Neuronal stem cell (in vitro differentiated cells): ENCODE results near the gene EPPIN.

ENCODE experiments used
- DNase-seq: peaks from one replicate; pipeline ENCODE4 v3.0.0-alpha.2; 2013; ENCODE audit warnings: low spot score
- H2AFZ ChIP-seq: one replicate; pipeline ENCODE4 v1.6.1; 2013; ENCODE audit warnings: mild to moderate bottlenecking, low read length, inconsistent platforms
- H2AK5ac ChIP-seq: 2 replicates; pipeline ENCODE4 v1.6.1; 2013; ENCODE audit warnings: low read depth, mild to moderate bottlenecking, inconsistent platforms, low read length, moderate library complexity, mixed read lengths
- H2BK120ac ChIP-seq: 2 replicates; pipeline ENCODE4 v1.6.1; 2013; ENCODE audit warnings: low read depth, mild to moderate bottlenecking, inconsistent platforms, low read length, moderate library complexity, mixed read lengths
- H2BK12ac ChIP-seq: one replicate; pipeline ENCODE4 v1.6.1; 2013; ENCODE audit warnings: low read length, inconsistent platforms
- H2BK15ac ChIP-seq: 2 replicates; pipeline ENCODE4 v1.6.1; 2013; ENCODE audit warnings: mild to moderate bottlenecking, low read length, inconsistent platforms, mixed read lengths
- H2BK5ac ChIP-seq: one replicate; pipeline ENCODE4 v1.6.1; 2013; ENCODE audit warnings: inconsistent platforms, mild to moderate bottlenecking, low read length, moderate library complexity
- H3K14ac ChIP-seq: one replicate; pipeline ENCODE4 v1.6.1; 2013; ENCODE audit warnings: low read length, inconsistent platforms
- H3K18ac ChIP-seq: 2 replicates; pipeline ENCODE4 v1.6.1; 2013; ENCODE audit warnings: low read length, inconsistent platforms
- H3K23ac ChIP-seq: 2 replicates; pipeline ENCODE4 v1.6.1; 2013; ENCODE audit warnings: low read depth, mild to moderate bottlenecking, mixed read lengths, low read length, inconsistent platforms; ENCODE audit not compliant: poor library complexity
- H3K27ac ChIP-seq: replicated peaks from 3 replicates; pipeline ENCODE4 v1.5.1; 2013; ENCODE audit warnings: low read length, inconsistent platforms
- H3K27me3 ChIP-seq, 3 experiments: 2 replicates each; pipeline ENCODE4 v1.6.1; 2013; ENCODE audit warnings: low read length in 3 of 3, mild to moderate bottlenecking in 2 of 3, inconsistent platforms in 1 of 3, low read depth in 1 of 3, mixed read lengths in 1 of 3, moderate library complexity in 1 of 3; ENCODE audit not compliant: control insufficient read depth in 3 of 3, insufficient read depth in 3 of 3
- H3K36me3 ChIP-seq, 2 donors: replicated peaks in 1 of 2; 2 replicates each; pipeline ENCODE4 v1.6.1; 2013; ENCODE audit warnings: low read length in 2 of 2; ENCODE audit not compliant: control insufficient read depth in 2 of 2, insufficient read depth in 2 of 2
- H3K4ac ChIP-seq: 2 replicates; pipeline ENCODE4 v1.6.1; 2013; ENCODE audit warnings: inconsistent platforms, mild to moderate bottlenecking, low read length, moderate library complexity
- H3K4me1 ChIP-seq, 2 donors: 1 replicate in 1 of 2; 2 replicates in 1 of 2; pipeline ENCODE4 v1.6.1; 2013; ENCODE audit warnings: low read length in 2 of 2, low read depth in 1 of 2; ENCODE audit not compliant: control insufficient read depth in 2 of 2, insufficient read depth in 1 of 2
- H3K4me2 ChIP-seq: one replicate; pipeline ENCODE4 v1.6.1; 2013; ENCODE audit warnings: mild to moderate bottlenecking, low read length, inconsistent platforms; ENCODE audit not compliant: insufficient read depth, poor library complexity, severe bottlenecking
- H3K4me3 ChIP-seq, 2 donors: 2 replicates each; pipeline ENCODE4 v1.5.1; 2013; ENCODE audit warnings: low read length in 2 of 2, mild to moderate bottlenecking in 2 of 2, inconsistent platforms in 1 of 2, moderate library complexity in 1 of 2
- H3K79me1 ChIP-seq: one replicate; pipeline ENCODE4 v1.6.1; 2013; ENCODE audit warnings: low read depth, mild to moderate bottlenecking, inconsistent platforms, low read length, moderate library complexity
- H3K9ac ChIP-seq: one replicate; pipeline ENCODE4 v1.6.1; 2013; ENCODE audit warnings: mild to moderate bottlenecking, low read depth, low read length, inconsistent platforms; ENCODE audit not compliant: poor library complexity
- H3K9me3 ChIP-seq, 2 donors: replicated peaks in 1 of 2; 2 replicates each; pipeline versions ENCODE3 to v1.6.1; 2013; ENCODE audit warnings: low read length in 2 of 2, mild to moderate bottlenecking in 2 of 2, inconsistent platforms in 1 of 2, low read depth in 1 of 2, mixed read lengths in 1 of 2, moderate library complexity in 1 of 2; ENCODE audit not compliant: control insufficient read depth in 2 of 2, insufficient read depth in 1 of 2
- H4K8ac ChIP-seq: one replicate; pipeline ENCODE4 v1.6.1; 2013; ENCODE audit warnings: low read depth, mild to moderate bottlenecking, inconsistent platforms, low read length, moderate library complexity
- H4K91ac ChIP-seq: one replicate; pipeline ENCODE4 v1.6.1; 2013; ENCODE audit warnings: low read length, low read depth, mild to moderate bottlenecking, inconsistent platforms; ENCODE audit not compliant: poor library complexity
- WGBS, 2 donors: extraction: QIAGEN DNeasy Blood & Tissue Kit; methylation state at CpG; one replicate each; pipeline ENCODE4 v1.1.7; 2013; ENCODE audit warnings: missing lambda C conversion rate in 2 of 2, mixed read lengths in 1 of 2; ENCODE audit not compliant: insufficient read length in 2 of 2, insufficient replicate concordance in 1 of 2; ENCODE audit errors: extremely low coverage in 2 of 2; 5-methylcytosine and 5-hydroxymethylcytosine counted together

Gene EPPIN

GRCh38 chr20:45545754-45546453, 1.3 kb downstream of the EPPIN start:
- H3K9me3 ChIP-seq: no peaks in the 10 kb centered on the region
- no peak overlapping the region for H2BK12ac ChIP-seq
- H3K27ac ChIP-seq: no peak overlapping the region
- no peak overlapping the region for H4K8ac ChIP-seq
- no peaks in the 10 kb centered on the region for H3K4me1 ChIP-seq
- no peak overlapping the region for H2BK120ac ChIP-seq
- H3K4ac ChIP-seq: no peak overlapping the region
- H3K4me2 ChIP-seq: no peak overlapping the region
- no peaks in the 10 kb centered on the region for H3K79me1 ChIP-seq
- H3K36me3 ChIP-seq: no peaks in the 10 kb centered on the region
- no peak overlapping the region for H3K18ac ChIP-seq
- no peak overlapping the region for H3K4me3 ChIP-seq
- no peak overlapping the region for H3K23ac ChIP-seq
- H4K91ac ChIP-seq: no peak overlapping the region
- DNase-seq: peak; percentile 29
- H2BK5ac ChIP-seq: no peak overlapping the region
- H2AFZ ChIP-seq: no peak overlapping the region
- H2BK15ac ChIP-seq: no peak overlapping the region
- H3K27me3 ChIP-seq: peaks cover 0 to 14% (median 0%) of the 10 kb centered on the region in 3 experiments
- no peak overlapping the region for H3K9ac ChIP-seq
- WGBS, 2 donors: no CpG with 5 or more reads among the region's 5 CpGs
- no peak overlapping the region for H3K14ac ChIP-seq
- H2AK5ac ChIP-seq: no peak overlapping the region

GRCh38 chr20:45545351-45545750, 1.9 kb downstream of the EPPIN start:
- Histone ChIP-seq H3K27me3 (peaks cover 0 to 14% (median 0%) of the 10 kb centered on the region in 3 experiments), H3K27ac (no peak overlapping the region), H2BK12ac (no peak overlapping the region), H2AFZ (no peak overlapping the region), H3K4me2 (no peak overlapping the region), H3K9ac (no peak overlapping the region), H2BK15ac (no peak overlapping the region), H3K14ac (no peak overlapping the region), H4K8ac (no peak overlapping the region), H3K9me3 (no peaks in the 10 kb centered on the region), H4K91ac (no peak overlapping the region), H2BK120ac (no peak overlapping the region), H3K4ac (no peak overlapping the region), H3K4me1 (no peaks in the 10 kb centered on the region), H2AK5ac (no peak overlapping the region), H3K18ac (no peak overlapping the region), H2BK5ac (no peak overlapping the region), H3K36me3 (no peaks in the 10 kb centered on the region), H3K79me1 (no peaks in the 10 kb centered on the region), H3K23ac (no peak overlapping the region), H3K4me3 (no peak overlapping the region)
- no peak for DNase-seq
- WGBS, 2 donors: no CpG with 5 or more reads among the region's 3 CpGs

GRCh38 chr20:45539382-45539781, 7.8 kb downstream of the EPPIN start, which contains the start of gene WFDC6:
Gene WFDC6 (minus strand): TSS chr20:45539482. CDS start chr20:45539407, 75 bp downstream.
- H3K27me3 ChIP-seq: no peaks in the 10 kb centered on the region

GRCh38 chr20:45538209-45538799, 8.9 kb downstream of the EPPIN start:
- no peak overlapping the region for H2AK5ac ChIP-seq
- no peaks in the 10 kb centered on the region for H3K36me3 ChIP-seq
- H3K23ac ChIP-seq: no peak overlapping the region
- H4K8ac ChIP-seq: no peak overlapping the region
- no peak overlapping the region for H2BK15ac ChIP-seq
- no peak overlapping the region for H4K91ac ChIP-seq
- no peak overlapping the region for H2BK5ac ChIP-seq
- no peak overlapping the region for H3K4me2 ChIP-seq
- no peaks in the 10 kb centered on the region for H3K27me3 ChIP-seq
- no peak overlapping the region for H3K4me3 ChIP-seq
- no peak overlapping the region for H3K9ac ChIP-seq
- H2BK12ac ChIP-seq: no peak overlapping the region
- no peak overlapping the region for H3K27ac ChIP-seq
- no CpG with 5 or more reads among the region's 7 CpGs for WGBS, 2 donors
- H3K4me1 ChIP-seq: no peaks in the 10 kb centered on the region
- no peak overlapping the region for H3K4ac ChIP-seq
- no peaks in the 10 kb centered on the region for H3K9me3 ChIP-seq
- H2AFZ ChIP-seq: no peak overlapping the region
- DNase-seq: no peak
- no peaks in the 10 kb centered on the region for H3K79me1 ChIP-seq
- no peak overlapping the region for H3K14ac ChIP-seq
- no peak overlapping the region for H2BK120ac ChIP-seq
- H3K18ac ChIP-seq: no peak overlapping the region

More at GRCh38 chr20:45539382-45539781, 7.8 kb downstream of the EPPIN start, which contains the start of gene WFDC6:
- Histone ChIP-seq H2AFZ (no peak within 1 kb of the TSS), H3K14ac (no peak within 1 kb of the TSS), H2BK15ac (no peak within 1 kb of the TSS), H3K4me2 (no peak within 1 kb of the TSS), H4K8ac (no peak within 1 kb of the TSS), H3K18ac (no peak within 1 kb of the TSS), H3K4me3 (no peak within 1 kb of the TSS), H2BK12ac (no peak within 1 kb of the TSS), H2BK120ac (no peak within 1 kb of the TSS), H2BK5ac (no peak within 1 kb of the TSS), H3K4me1 (no peaks in the 10 kb centered on the region), H2AK5ac (no peak within 1 kb of the TSS), H3K79me1 (no peaks in the 10 kb centered on the region), H3K23ac (no peak within 1 kb of the TSS), H3K36me3 (no peaks in the 10 kb centered on the region), H3K4ac (no peak within 1 kb of the TSS), H3K9ac (no peak within 1 kb of the TSS), H3K27ac (no peak within 1 kb of the TSS), H4K91ac (no peak within 1 kb of the TSS), H3K9me3 (no peaks in the 10 kb centered on the region)
- WGBS, 2 donors: no CpG with 5 or more reads among the region's 2 CpGs
- no peak for DNase-seq
